Right forelimb (tissue), 1 donor: ENCODE results near the gene RLF.

Source experiments
- DNase-seq: peaks from one replicate; pipeline ENCODE4 v3.0.0-alpha.2; 2018

RLF gene

DNA sequence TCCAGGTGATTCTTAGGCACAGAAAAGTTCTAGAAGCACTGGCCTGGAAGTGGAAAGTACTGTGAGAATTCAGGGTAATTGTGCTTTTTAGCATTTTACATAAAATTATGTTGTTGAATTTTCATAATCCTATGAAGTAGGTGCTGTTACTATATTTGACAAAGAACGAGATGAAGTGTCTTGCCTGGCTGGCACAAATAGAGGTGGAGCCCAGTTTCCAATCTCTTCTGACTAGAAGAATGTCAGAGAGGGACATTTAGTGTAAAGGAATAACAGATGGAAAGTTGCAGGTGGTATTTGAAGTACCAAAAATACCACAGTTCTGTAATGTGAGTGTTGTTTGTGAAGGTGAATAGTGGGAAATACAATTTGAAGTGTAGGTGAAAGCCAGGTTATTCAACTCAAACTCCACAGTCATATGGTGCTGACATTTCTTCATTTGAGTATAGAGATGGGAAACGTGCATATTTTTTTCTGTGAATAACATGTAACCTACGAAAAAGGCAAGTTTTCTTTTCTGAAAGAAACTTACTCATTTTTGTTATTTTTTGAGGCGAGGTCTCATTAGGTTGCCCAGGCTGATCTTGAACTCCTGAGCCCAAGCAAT lies 83.1 kb downstream of the RLF start:
- DNase-seq: no peak

DNA sequence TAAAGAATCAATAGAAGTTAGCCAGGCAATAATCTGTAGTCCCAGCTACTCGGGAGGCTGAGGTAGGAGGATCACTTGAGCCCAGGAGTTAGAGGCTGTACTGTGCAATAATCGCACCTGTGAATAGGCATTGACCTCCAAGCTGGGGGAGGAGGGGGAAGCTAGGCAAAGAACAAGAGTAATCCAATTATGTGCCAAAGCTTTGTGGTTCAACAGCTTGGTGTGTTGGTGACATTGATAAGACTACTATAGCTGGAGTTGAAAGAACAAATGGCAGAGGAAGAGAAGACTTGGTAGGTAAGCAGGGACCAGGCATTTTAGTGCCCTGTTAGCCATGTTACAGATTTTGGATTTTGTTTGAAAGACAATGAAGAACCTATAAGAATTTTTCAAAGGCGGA lies 84.5 kb downstream of the RLF start:
- DNase-seq: no peak

DNA sequence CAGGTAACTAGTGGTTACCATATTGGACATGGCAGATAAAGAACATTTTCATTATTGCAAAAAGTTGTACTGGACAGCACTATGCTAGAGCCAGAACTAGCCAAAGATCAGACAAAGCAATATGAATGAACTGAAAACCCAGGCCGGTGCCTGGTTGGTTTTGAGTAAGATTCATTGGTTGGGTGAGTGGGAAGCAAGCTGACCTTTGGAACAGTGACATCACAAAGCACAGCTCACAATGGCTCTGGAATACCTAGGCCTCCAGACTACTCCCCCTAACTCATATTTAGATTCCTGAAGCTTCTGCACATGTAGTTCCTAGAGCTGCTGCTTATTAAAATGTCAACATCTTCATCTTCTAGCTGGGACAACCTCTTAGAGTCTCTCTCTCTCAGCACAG lies 86.5 kb downstream of the RLF start, which contains the start of gene TMCO2:
TSS of gene TMCO2 (plus strand) at position 283 of the 400 bp plus-strand sequence. CDS start at position 340, 57 bp downstream.
- no peak for DNase-seq

DNA sequence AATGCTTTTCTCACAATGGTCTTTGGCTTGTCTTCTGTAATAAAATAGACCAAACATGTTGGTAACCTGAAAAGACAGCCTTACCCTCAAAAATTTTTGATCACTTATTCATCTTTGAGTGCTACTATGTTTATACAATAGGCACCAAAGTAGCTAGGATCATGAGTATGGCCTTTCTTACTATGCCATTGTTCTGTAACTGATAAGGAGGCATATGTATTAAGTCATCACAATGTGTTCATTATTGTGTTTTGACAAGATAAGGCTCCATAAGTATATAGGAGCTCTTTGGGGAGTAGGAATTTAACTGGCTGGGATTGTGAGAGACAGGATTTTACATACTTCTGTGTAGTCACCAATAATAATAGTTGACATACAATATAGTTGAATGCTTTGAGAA lies 87.2 kb downstream of the RLF start:
- DNase-seq: no peak

DNA sequence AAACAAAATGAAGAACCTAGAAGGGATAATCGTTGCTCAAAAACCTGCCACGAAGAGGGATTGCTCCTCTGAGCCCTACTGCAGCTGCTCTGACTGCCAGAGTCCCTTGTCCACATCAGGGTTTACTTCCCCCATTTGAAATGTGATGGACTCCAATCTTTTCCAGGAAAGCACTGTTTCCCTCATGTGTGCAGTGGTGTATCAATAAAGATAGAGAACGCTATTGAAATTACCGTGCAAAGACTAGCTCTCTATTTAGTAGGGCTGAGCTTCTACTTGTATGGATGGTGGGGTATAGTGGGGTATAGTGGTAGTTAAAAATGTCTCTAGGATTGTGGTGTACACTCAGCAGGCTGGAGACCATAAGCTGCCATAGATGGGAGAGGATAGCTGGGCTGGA lies 90.3 kb downstream of the RLF start:
- no peak for DNase-seq

DNA sequence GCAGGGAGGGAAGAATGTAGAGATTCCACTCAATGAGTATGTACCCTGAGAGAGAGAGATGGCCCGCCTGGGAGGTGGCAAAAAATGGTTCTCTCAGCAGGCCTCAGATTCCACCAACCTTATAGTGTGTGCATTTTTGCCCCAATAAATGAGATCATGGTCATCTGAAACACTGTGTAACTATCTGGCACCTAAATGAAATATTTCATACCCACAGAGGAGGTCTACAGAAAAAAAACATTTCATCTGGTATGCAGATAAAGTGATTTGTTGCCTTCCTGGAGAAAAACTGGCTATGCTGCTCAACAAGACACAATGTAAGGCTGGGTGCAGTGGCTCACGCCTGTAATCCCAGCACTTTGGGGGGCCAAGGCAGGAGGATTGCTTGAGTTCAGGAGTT lies 91.4 kb downstream of the RLF start:
- DNase-seq: no peak

DNA sequence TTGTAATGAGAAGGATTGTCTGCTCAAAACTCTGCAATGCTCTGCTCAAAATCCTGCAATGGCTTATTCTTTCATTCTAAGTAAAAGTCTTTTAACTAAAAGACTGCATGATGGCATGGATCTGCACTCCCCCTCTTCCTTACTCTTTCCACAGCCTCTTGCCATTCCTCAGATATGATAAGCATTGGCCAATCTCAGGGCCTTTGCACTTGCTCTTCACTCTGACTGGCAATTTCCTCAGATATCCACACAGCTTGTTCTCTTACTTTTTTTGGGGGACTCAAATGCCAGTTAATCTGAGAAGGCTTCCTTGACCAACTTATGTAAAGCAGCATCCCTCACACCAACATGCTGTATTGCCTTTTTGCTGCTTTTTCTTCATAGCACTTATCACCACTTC lies 94.0 kb downstream of the RLF start:
- no peak for DNase-seq

DNA sequence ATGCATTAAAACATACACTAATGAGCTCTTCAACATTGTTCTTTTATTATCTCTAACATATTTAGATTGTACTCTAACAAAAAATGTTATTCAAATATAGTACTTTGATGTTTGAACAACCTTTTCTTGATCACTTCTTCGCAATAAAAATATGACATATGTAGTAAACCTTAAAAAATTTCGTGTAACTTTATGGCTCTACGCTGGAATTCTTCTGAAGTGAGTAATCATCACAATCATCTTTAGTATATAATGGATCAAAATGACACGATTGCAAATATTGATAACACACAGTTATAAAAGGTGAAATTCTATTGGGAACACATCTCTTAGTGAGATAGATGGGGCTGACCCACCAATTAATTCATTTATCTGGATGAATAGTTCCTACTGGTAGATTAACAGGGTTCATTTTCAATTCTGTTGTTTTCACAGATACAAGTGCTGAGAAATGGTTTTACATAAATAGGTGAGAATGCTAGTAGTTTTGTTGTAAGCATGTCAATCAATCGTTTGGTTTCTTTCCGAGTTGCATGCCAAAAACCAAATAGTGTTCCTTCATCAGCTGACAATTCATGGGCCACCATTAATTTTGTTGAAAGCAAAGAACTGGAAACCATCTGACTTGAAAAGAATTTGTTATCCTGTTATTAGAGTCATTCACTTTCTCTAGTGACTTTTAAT lies 95.4 kb downstream of the RLF start:
- no peak for DNase-seq

DNA sequence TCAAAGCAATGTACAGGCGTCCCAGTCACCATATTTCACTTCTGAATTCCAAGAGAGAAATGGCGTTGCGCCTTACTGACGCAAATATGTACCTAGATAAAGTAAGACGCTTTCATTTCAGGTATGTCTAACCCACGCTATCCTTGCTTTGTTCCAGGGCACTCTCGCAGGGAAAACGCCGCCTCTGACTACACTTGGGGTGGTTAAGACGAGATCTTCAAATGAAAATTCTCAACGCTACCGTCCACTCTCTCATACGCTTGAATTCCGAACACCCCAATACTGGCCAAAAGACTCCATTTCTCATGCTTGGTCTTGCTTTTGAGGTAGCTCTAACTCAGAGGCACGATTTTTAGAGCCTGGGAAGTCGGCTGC lies 96.1 kb downstream of the RLF start:
- no peak for DNase-seq

DNA sequence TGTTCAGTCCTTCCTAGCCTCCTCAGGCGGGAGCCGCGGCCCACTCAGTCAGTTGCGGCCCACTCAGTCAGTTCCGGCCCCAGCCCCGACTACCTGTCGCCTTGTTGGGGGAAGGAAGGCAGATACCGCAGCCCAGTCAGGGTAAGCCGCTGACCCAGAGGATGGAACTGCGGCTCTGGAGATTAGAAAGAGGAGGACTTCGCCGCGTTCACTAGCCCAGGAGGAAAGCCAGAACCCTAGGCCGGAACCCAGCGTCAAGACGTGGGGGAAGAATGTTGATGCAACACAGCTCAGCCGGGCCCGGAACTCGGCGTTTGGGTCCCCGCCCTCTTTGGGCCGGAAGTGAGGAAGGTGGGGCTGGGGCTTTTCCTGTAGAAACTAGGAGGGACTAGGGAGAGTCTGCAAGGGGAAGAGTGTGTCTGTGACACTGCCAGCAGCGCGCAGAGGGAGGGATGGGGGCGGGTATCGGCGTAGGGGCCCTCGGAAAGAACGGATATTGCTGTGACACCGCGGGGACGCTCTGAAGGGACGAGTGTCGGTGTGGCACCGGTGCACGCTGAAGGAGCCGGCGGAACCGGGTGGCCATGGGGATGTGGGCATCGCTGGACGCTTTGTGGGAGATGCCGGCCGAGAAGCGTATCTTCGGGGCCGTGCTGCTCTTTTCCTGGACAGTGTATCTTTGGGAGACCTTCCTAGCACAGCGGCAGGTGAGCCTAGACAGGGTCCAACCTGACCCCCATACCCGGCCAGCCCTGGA lies 96.7 kb downstream of the RLF start, which contains the start of gene ZMPSTE24:
TSS of gene ZMPSTE24 (plus strand) at position 549 of the 757 bp plus-strand sequence. CDS start at position 585, 36 bp downstream.
- peak; percentile 97 for DNase-seq

DNA sequence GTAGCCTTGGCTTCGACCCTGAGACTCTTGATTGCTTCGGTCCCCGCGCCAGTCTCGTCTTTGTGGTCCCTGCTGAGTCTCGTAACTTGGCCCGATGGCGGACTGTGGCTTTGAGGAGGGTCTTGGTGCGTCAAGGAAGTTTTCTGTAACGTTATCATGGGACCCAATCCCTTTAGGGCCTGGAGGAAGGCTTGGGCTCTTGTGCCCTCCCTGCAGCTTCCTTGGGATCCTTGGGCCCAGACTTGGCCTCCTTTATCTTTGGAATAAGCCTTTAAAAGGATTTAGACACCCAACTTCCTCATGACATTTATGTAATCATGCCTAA lies 97.2 kb downstream of the RLF start:
- no peak for DNase-seq

DNA sequence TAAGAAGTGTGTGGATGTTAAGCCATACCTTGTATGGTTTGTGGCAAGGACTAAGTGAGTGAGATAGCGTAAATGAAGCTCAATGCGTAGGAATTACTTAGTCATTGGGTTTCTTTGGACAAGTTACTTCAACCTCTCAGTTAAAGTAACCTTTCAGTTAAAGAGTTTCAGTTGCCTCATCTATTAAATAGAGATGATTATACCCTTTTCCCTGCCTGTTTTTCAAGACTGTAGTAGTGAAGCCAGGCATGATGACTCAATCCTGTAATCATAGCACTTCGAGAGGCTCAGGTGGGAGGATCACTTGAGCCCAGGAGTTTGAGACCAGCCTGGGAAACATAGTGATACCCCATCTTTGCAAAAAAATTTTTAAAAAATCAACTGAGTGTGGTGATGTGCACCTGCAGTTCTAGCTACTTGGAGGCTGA lies 103.2 kb downstream of the RLF start:
- no peak for DNase-seq

DNA sequence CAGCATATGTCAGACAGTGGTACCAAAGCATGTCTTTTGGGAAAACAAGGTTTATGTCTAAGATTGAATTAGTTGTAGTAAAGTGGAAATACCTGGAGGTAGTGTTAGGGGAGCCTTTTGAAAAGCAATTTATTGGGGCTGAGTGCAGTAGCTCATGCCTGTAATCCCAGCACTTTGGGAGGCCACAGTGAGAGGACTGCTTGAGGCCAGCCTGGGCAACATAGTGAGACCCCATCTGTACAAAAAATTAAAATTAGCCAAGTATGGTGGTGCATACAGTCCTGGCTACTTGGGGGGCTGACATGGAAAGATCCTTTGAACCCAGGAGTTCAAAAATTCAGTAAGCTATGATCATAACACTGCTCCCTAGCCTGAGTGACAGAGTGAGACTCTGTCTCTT lies 104.1 kb downstream of the RLF start:
- no peak for DNase-seq

DNA sequence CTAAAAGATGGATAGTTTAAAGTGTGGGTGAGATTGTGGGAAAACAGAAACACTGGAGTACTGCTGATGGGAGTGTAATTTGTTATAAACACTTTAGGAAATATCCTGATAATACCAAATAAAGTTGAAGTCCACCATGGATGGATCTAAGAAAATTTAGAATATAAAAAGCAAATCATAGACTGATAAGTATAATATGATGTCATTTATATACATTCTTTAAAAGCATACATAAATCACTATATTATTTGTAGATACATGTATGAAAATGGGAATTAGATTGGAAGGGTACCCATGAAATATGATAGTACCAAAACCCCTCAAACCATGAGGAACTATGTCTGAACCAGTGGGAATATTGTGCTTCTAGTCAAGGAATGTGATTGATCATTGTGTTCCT lies 104.7 kb downstream of the RLF start:
- no peak for DNase-seq

DNA sequence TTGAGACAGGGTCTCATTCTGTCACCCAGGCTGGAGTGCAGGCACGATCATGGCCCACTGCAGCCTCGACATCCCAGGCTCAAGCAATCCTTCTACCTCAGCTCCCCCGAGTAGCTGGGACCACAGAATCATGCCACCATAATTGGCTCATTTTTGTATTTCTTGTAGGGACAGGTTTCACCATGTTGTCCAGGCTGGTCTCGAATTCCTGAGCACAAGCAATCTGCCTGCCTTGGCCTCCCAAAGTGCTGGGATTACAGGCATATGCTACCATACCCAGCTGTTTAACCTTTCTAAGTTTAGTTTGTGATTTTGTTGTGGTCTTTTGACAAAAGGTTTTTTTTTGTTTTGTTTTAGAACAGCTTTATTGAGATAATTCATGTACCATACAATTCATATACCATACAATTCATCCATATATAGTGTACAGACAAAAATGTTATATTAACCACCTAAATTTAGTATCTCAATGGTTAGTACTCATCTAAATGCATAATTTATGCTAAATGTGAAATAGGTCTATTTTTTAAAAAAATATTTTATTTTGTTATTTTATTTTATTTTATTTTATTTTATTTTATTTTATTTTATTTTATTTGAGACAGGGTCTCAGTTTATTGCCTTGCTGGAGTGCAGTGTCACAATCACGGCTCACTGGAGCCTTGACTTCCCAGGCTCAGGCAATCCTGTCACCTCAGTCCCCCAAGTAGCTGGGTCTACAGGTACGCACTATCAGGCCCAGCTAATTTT lies 105.8 kb downstream of the RLF start:
- no peak for DNase-seq

DNA sequence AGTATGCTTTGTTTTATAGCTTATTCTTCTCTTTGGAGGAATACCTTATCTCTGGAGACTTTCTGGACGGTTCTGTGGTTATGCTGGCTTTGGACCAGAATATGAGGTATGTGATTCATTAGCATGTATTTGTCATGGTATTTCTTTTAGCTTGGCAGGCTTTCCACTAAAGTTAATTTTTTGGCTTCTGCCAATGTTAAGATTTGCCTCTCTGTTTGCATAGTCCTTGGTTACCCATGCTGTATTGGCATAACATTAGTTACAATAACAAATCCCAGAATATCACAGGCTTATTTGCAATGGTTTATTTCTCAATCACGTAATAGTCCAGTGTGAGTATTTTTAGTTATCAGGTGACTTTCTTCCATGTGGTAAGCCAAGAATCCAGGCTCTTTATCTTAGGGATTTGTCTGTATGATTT lies 106.6 kb downstream of the RLF start:
- no peak for DNase-seq

DNA sequence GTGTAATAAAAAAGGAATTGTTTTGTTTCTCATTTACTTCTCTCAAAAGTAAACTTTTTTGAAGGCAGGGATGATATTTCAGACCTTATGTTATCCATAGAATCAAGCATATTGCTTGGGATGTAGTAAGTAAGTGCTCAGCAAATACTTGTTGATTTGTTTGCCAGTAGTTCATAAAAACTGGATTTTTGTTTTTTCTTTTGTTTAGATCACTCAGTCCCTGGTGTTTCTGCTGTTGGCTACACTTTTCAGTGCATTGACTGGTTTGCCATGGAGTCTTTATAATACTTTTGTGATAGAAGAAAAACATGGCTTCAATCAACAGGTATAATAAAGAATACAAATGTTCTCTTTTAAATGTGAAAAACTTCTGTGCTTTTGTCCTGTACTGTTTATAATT lies 107.0 kb downstream of the RLF start:
- DNase-seq: no peak

DNA sequence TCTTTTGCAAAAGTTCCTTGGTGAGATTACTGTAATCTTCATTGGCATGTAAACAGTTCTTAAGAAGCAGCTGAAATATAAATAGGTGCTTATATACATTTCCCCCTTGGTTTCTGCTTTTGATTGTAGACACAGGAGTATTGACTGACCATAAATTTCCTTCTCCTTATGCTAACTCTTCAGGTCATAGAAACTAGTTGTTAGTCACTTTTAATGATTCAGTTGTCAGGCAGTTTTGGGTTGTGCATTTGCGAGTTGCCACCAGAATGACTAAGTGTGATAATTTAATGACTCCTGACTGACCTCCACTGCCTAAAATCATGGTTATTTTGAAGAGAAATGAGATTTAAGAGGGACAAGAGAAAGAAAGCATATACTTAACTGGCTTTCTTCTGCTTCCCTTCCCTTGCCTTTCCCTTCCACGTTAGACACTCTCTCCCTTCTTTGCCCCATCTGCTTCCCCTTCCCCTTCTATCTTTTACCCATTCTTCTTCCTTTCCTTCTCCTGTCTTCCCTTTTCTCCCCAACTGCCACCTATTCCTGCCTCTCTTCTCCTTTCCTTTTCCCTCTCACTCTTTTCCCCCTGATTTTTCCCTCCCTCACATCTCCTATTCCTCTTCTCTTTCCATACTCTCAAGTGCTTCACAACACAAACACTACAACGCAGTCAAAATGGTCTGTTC lies 109.1 kb downstream of the RLF start:
- DNase-seq: no peak

DNA sequence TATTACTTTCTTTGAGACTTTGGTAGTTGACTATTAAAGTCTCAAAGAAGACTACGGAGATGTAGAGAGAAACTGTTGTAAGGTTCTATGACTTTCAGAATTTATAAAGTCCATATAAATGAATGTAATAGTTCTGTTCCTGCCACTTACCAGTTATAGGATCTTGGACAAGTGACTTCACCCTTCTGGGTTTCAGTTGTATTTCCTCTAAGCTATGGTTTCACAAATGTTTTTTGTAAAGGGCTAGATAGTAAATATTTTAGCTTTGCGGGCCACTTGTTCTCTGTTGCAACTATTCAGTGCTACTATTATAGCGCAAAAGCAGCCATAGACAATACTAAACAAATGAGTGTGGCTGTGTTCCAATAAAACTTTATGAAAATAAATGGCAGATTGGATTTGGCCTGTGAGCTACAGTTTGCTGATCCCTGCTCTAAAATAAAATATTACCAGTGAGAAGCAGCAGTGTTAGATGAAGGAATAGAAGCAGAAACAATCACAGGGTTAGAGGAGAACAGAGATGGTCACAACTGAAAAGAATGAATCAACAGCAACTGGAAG lies 111.5 kb downstream of the RLF start:
- DNase-seq: no peak

DNA sequence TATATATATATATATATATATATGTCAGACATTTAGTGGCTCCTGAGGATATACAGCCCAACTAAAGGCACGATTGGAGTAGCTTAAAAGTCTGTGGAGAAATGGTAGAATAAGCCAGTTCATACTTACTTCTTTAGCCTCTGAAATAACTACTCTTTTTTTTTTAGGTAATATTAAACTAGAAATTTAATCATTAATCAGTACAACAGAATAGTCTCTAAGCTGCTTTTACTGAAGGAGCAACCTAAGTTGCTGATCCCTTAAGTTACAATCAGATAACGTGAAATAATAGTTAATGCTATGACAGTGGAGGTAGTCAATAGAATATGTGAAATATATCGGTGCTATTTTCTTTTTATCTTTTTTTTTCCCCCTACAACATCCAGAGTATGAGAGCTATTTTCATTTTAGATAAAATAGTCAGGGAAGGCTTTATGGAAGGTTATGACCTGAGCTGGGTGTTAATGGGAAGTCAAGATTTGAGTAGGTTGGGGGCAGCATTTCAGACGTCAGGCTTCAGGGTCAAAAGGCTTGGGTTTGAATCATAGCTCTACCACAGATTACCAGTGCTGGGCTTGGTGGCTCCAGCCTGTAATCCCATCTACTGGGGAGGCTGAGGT lies 112.5 kb downstream of the RLF start:
- no peak for DNase-seq

DNA sequence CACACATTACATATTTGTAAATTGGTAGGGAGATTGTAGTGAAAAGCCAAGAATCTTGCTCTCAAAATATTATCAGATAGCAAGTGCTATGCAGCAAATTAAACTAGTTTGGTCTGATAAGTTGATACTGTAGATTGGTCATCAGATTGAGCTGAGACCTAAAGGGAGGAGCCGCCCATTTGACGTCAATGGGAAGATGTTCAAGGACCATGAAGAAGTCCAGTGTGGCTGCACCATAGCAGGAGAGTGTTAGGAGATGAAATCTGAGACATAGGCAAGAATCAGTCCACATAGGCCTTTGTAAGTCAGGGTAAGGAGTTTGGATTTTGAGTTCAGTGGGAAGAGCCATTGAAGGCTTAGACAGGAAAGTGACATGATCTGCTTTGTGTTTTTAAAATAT lies 113.1 kb downstream of the RLF start:
- no peak for DNase-seq

DNA sequence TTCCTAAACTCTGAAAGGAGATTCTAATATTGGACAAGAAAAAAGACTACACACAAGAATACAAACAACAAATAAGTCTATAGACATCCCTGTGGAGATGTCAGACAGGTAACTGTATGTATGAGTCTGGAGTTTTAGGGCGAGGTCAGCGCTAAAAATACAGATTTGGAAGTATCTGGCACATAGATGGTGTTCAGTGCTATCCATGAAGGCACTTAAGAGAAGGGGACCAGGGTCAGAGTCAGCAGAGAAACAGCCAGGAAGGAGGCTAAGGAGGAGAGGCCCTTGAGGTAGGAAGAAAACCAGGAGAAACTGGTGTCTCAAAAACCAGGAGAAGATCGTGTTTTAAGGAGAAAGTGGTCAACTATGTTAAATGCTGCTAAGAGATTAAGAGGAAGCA lies 114.9 kb downstream of the RLF start:
- no peak for DNase-seq
